Stimulated activated CD4-positive, alpha-beta T cell treated with anti-CD3 and anti-CD28 coated beads, Interleukin-12 subunit alpha, Interleukin-12 subunit beta, amount 100 ng/mL, for 48 hours (primary cell): ENCODE data around the gene FRMD1.

ENCODE experiments used
- DNase-seq, 3 donors: peaks; one replicate each; pipeline ENCODE4 v3.0.0-alpha.2; 2020; ENCODE audit warnings: low read depth in 2 of 3, low spot score in 1 of 3

Gene FRMD1

DNA sequence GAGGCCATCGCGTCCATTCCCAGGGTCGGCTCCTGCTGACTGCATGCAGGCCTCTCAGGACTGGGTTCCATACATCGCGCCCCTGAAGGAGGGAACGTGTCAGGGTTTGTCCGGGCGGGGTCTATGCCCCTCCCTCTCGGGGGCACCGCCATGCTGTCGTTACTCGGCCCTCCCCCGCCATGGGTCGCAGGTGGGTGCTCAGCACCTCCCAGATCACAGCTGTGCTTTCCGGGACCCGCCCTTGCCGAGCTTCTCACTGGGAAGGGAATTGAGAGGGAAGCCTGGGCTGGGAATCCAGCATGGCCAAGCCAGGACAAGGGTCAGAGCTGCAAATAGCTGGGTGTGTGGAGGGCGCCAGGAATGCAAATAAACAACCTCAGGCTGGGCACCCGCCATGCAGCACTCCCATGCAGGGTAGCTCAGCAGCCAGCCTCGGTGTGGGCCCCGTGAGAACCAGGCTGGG, at the start of gene FRMD1:
Gene FRMD1, minus strand, starts transcription at position 270 of the 463 bp plus-strand sequence. Its CDS starts 118 bp downstream, at position 152.
- DNase-seq: no peak

DNA sequence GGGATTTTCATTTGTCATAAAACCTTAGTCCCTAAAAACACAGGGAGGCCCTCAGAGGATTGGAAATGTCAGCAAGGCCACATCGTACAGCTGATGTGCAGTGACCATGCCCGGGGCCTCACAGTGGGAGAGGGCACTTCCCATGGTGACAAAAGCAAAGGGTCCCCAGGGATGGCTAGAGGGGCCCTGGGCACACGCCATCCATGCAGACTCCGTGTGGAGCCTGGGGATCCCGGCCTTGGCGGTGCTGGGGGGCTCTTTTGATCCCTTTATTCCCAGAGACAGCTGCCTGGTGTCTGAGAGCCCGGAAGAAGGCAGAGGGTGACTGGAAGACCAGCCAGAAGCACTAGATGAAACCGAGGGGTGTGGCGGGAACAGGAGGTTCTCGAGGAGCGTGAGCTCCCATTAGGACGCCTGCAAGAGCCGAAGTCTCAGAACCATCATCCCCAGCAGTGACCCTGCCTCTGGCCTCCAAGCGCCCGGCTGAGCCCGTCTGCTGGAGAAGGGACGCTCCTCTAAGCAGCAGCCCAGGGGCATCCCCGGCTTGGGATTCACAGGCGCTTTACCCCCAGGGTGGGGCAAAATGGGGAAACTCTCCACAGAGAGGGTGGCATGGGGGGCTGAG, 49.1 kb upstream of the FRMD1 start:
- DNase-seq: no peak

DNA sequence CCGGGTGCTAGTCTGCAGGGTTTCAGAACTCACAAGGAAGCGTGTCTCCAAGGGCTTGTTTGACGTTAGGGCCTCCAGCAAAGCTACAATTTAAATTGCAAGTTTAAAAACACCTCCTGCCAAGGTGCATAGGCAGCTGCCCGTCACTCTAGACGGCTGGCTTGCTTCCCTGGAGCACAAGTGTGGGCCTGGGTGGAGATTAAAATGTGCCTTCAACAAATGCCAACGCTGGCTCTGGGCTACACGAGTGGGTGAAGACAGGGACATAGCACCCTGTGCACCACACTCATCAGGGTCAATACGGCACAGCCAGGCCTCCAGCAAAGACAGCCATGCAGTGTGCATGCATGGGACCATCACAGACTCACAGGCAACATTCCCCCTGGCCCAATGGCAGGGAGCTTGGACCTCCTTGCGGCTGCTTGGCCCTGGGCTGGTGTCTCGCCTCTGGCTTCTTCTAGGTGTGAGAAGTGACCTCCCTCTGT, 48.4 kb upstream of the FRMD1 start:
- no peak for DNase-seq

DNA sequence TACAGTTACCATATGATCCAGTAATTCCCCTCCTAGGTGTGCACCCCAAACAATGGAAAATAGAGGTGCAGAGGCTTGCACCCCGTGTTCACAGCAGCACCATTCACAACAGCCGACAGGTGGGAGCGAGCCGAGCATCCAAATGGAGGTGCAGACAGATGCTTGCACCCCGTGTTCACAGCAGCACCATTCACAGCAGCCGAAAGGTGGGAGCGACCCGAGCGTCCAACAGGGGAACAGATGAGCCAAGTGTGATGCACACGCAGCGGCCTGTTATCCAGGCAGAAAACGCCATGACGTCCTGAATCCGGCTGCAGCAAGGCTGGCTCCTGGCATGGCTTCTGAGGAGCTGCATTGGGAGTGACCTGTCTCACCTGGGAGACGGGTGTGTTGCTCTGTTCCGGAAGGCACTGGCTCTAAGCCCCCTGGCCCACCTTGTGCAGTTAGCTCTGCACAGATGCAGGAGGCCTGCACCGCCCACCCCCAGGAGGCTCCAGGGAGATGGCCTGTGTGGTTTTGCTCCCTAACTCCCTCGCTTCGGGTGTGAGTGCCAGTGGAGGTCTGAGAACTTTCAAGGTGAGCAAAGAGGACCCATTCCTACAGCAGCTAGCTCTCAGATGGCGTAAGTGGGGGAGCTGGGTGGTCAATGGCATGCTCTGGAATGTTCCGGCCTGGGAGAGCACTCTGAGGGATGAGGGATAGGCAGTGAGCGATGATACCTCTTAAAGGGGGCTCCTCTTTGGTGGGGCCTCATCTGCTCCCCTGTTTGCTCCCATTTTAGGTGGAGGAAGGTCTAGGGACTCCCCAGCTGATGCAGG, 47.8 kb upstream of the FRMD1 start:
- no peak for DNase-seq

DNA sequence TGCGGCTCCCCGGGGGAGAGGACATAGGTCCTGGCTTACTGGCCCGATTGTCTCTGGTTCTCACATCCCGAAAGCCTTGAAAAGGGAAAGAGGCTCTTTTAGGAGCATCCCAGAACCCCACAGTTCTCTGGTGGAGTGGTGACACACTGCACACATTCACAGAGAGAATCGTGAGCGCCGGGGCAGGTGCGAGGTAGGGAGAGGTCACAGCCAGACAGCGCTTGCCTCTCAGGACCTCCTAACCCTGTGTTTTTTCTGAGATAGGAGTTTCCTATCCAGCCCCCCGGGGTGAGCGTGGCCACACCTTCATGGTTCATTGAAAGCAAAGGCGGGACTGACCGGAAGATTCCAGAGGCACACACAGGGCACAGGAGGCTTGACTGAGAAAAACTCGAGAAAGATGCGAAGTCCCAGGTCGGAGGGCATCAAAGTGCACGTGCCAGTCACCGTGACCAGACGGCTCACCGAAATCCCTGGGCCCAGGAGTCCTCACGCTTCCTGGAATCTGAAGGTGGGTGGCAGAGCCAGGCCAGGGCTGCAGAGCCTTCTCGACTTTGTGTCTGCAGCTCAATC, 46.5 kb upstream of the FRMD1 start:
- DNase-seq: no peak

DNA sequence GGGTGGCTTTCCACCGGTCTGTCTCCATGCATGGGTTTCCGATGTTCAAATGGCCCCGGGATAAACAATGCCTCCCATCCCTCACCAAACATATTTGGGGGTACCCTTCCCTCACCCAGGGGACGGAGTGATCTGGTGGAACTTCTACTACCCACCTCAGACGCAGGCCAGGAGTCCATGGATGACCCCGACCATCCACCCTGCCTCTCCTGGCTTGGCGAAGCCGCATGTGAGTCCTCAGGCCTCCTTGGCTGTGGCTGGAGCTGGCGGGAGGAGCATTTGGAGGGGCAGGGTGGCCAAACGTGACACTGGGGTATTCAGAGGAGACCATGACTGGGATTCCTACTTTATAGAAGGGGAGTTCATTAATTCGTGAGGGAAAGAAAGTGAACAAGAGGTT, 45.9 kb upstream of the FRMD1 start:
- no peak for DNase-seq

DNA sequence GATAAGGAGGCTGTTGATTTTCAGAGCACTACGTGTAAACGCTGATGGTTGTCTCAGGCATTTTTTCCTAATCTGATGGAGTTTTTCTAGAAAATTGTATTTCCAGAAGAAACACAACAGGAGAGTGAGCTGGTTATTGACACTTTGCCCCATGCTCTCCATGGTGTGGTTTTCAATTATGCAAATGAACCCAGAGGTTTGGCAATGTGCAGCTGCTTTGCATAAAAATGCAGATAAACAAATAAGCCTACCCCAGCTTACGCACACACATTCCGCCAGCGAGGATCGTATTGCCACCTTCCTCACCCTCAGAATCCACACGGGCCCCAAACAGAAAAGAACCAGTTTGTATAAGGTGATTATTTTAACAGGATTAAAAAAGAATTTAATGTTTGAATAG, 45.1 kb upstream of the FRMD1 start:
- no peak for DNase-seq

DNA sequence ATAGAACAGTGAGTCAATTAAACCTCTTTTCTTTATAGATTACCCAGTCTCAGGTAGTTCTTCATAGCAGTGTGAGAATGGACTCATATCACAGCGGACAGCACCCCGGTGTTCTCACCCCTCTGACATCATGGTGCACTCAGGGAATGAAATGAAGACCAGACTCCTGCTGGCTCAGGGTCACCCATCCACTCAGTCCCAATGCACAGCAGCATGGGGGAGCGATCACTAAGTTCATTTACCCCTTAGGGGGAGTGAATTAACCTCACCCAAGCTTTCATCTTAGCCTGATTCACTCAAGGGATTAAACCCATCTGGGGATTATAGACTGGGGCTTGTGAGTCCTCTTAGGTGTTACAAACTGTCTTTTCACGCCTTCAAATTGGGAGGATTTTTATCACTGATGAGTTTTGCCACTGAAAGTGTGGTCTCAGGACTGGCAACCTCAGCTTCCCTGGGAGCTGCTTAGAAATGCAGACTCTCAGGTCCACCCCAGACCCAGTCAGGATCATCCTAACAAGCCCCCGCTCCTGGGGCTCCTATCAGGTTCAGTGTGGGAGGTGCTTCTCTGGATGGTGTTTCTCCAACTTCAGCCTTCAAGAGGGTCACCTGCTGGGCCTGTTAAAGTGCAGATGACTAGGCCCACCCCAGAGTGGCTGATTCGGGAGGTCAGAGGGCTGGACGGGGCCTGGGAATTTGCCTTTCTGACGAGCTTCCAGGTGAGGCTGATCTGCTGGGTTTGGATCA, 44.3 kb upstream of the FRMD1 start:
- DNase-seq: no peak

DNA sequence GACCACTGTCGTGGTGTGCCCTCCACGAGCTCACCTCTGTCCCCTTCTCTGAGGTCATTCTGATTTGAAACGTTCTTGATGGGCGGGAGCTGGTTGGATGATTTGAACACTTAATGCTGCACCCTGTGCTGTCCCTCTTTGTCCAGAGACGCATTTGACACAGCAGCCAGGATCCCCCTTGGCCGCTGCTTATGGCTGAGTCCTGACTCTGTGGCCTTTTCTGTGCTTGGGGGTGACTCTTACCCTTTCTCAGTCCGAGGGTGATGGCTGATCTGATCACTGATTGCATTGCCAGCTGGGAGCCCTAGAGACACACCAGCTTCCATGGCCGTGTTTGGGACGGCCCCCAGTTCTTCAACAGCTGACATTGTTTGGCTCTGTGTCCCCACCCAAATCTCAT, 43.5 kb upstream of the FRMD1 start:
- no peak for DNase-seq

DNA sequence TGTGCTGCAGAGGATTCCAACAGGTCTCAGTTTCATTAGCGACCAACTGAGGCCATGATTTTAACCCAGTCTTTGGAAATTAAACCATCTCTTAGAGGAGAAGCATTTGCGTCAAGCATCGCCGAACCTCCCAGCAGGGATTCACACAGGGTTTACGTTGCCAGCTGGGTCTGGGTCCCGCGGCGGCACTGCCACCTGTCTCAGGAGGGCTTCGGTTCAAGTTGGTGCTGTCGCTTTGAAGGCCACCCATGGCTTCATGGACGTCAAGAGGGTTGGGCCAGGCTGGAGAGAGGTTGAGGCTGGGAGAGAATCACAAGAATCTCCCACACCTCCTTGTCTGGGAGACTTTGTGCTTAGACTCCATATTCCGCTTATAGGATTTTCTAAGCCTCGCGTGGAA, 43.0 kb upstream of the FRMD1 start:
- DNase-seq: no peak

DNA sequence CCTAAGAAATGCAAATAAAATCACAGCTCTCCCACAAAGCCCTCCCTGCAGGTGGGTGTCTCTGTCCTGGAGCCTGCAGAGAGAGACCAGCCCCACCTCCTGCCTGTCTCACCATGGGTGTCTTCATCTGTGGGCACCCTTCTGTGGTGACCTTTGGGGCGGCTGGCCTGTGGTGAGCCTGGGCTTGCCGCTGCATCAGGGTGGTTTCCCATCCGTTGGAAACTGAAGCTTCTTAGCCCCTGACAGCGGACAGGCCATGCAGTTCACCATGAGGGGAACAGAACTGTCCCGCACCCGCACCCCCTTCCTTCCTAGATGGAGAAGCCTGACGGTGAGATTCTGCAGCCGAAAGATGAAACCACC, 42.3 kb upstream of the FRMD1 start:
- DNase-seq: no peak

DNA sequence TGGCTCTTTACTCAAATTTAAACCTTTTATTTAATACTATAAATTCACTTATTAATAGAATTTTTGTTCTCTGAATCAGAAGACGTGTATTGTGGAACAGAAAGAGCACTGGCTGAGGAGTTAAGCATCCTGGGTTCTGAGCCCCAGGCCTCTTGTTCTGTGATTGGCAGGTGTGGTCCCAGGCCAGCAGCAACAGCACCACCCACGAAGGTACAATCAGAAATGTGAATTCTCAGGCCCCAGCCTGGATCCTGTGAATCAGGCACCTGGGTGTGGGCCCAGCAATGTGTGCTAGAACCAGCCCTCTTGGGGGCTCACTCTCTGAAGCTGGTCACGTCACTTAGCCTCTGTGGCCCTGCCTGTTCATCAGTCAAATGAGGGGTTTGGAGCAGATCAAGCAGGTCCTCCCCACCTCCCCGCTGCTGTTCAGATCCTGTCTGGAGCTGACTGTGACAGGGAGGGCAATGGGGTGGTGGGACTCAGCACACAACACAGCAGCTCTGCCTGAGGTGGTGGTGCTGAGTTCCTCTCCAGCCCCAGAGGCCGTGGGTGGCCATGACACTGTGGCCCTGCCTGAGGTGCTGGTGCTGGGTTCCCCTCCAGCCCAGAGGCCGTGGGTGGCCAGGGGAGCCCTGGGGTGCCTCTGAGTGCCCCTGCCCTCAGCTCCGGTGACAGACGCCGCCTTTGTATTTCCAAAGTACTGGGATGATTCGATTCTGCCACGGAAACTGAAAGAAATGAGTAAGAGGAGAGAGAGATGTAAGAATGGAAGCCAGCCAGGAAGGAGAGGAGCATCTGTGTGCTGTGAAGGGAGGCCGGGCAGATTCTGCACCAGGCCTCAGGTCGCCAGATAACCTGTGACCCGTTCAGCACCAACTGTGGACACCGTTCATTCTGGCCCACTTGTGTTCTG, 41.6 kb upstream of the FRMD1 start:
- DNase-seq: peak; percentile 8 to 18 (median 11)

DNA sequence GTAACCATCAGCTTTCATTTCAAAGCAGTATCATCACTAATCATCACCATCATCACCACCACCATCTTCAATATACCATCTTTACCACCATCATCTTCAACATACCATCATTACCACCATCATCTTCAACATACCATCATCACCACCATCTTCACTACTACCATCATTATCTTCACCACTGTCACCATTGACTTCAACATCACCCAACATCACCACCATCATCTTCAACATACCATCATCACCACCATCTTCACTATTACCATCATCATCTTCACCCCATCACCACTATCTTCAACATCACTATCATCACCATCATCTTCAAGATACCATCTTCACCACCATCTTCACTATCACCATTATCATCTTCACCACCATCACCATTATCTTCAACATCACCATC, 40.5 kb upstream of the FRMD1 start:
- DNase-seq: no peak

DNA sequence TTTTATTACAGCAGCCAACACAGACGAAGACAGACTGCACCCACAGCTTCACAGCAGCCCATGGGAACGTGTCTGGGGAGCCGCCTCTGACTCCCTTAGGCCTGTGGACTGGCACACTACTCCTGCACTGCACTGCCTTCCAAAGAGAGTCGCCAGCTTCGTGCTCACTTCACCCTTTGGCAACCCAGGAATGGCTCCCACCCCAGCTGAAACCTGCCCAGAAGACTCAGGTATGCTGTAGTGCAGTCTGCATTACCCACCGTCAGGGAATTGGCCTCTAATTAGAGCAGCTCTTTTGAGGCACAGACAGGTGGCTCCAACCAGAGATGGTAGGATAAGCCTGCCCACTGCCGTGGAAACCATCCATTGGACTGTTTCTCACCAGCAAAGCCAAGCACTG, 39.9 kb upstream of the FRMD1 start:
- no peak for DNase-seq

DNA sequence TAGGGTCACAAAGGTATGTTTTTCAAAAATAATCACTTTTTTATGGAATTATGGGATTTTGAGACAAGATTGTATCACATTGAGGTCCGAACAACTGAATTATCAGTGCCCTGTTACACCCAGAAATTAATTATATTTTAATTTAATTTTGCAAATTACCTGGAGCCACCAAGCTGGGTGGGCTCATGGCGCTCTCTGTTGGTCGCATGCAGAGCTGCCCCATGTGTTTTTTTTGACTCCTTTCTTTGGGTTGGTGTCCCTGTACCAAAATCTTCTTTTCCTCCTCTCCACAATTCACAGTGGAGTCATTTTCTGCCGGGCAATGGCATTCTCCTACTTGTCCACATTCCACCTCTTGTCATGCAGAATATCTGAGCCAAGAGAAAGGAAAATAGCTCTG, 38.9 kb upstream of the FRMD1 start:
- no peak for DNase-seq

DNA sequence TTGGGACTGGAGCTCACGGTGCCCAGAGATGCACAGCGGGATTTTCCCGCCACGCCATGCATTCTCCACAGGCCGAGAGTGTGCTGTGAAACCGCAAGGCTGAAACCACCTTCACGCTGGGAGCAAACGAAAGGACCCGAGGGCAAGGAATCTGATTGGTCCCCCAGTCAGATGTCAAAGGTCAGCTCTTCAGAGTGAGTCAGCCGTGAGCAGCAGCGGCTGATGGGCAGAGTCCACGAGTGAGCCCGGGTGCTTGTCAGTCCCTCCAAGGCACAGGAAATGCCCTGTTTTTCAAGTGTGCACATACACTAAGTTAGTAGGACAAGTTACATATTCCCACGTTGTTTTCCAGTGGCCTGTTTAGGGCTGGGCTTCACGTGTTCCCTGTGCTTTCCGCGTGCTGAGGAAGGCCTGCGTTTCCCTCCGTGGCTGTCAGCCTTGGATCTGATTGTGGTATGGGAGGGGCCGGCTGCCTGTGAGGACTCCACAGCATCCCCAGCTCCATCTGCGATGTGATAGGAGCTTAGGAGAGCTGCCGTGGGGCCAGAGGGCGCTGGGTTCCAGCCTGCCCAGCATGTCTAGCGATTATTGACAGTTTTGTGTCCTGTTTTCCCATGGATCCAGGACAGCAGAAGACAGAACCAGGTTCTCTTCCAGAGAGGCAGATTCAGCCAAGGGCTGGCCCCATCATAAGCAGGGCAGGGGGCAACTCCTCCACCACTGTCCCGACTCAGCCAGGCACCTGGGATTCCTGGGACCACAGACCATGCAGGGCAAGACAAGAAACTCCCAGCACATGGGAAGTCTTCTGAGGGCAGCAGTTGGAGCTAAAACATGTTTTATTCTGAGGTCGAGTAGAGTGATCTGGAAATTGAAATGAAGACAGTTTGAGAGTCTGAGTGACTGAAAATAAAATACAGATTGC, 38.2 kb upstream of the FRMD1 start:
- no peak for DNase-seq

DNA sequence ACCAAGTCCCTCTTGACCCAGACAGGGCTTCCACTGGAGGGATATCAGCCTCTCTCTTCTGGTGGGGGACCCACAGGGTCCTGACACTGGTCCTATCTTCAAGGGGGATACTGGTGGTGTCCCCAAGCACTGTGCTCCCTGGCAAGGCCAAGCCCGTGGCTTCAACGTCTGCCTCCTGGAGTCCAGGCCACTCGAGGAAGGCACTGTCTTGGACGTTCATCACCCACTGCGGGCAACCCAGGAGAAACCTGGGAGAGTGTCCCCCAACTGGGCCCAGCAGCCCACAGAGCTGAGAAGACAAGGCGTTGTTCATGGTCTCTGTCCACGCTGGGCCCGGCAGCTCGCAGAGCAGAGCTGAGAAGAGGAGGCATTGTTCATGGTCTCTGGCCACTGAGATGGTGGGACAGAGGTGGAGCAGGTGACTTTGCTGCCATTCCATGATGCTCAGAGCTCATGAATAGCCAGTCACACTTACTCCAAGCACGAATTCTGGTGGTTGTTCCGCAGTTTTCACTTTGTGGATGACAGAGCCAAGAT, 37.5 kb upstream of the FRMD1 start:
- DNase-seq: no peak

DNA sequence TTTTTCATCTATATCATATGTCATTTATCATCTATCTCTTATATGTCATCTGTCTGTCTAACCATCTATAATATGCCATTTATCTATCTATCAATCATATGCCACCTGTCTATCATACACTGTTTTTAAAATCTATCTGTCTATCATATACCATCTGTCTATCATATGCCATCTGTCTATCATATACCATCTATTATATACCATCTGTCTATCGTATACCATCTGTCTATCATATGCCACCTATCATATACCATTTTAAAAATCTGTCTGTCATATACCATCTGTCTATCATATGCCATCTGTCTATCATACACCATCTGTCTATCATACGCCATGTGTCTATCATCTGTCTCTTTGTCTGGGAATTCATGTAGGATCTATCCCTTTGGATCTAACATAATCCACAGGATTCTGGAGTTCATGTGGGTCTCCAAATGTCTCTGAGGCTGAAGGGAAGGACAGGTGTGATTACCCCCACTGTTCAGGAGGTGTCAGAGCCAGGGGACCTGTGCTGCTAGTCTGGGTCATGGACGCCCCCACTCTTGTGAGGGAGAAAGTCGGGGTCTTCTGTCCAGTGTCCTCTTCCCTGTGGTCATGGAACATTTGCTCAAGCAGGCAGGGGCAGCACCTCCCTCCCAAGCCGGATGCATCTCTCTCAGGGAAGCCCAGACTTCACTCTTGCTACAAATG, 36.9 kb upstream of the FRMD1 start:
- no peak for DNase-seq

DNA sequence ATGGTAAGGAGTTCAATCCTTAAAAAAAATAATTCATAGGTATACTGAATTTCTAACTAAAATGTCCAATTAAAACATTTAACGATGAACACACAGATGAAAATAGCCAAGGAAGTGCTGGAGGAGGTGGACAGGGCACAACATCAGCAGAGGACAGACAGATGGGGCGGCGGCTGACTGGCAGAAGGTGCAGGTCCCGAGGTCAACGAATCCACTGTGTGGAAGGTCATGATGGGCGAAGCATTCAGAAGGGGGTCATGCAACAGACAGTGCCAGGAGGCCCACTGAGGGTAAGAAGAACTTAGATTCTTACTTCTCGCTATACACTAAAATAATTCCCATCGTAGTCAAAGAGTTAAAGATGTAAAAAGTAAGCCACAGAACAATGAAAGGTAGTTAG, 34.2 kb upstream of the FRMD1 start:
- DNase-seq: no peak
